NCI-H2196 treated with DMSO at 0.1 percent for 48 hours (cell line): ENCODE data around the gene JARID2.
A peak's percentile ranks its signal among the peaks of the same experiment; 100 is the strongest.

Source experiments
- DNase-seq: peaks from one replicate; lab custom pipeline; 2025; ENCODE audit not compliant: unreplicated experiment; lab: John Stamatoyannopoulos, UW

The JARID2 gene

DNA sequence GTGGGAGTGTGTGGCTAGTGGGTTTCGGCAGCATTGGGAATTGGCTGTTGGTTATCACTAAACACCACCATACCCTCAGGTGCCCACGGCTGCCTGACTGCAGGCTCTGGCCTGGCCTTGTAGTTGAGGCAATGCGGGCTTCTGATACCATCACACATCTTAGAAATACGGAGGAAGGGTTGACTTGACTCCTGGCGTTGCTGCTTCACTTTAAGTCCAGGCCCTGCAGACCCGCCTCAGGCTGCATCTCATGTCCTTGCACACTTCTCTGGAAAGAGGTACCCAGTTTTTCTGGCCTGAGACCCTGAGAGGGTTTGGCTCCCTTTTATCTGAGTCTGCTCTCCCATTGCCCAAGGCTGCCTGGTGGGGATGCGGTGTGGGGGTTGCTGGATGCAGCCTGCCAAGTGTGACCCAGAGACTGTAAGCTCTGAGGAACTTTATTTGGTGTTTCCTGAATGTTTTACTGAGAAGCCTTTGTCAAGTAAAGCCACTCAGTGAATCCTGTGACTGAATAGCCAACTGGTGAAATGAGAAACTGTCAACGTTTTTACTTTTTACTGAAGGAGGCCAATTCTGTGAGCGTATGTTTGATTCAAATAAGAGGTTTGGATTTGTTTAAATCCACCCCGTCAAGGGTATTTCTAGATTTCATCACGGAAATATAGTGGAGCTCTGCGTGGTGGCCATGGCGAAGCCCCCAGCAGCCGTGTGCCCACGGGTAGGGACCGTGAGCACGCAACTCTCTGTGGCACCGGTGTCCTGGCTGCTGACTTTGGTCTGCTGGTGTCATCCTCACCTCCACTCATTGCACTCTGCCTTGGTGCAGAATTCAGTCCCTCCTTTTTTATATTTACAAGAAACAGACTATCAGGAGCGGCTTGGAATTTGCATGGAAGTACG, 256.8 kb downstream of the JARID2 start:
- no peak for DNase-seq

DNA sequence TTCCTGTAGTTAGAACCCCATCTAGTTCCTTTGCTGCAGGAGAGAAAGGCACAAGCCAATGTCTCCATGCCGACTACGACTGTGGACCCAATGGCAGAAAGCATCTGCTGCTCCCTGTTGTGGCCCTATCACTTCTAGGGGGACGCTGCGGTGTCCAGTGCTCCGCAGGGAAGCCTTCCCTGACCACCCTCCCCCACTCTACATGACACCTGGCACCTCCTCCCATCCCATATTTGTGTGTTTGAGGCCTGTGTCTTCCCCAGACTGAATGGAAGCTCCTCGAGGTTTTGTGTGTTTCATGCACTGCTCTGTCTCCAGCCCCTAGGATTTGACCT, 257.4 kb downstream of the JARID2 start:
- no peak for DNase-seq

GRCh38 chr6:15504040-15504495, 258.2 kb downstream of the JARID2 start:
- DNase-seq, result no peak

- peak; percentile 91 for DNase-seq
Observed at GRCh38 chr6:15504581-15505350, 258.9 kb downstream of the JARID2 start.

DNA sequence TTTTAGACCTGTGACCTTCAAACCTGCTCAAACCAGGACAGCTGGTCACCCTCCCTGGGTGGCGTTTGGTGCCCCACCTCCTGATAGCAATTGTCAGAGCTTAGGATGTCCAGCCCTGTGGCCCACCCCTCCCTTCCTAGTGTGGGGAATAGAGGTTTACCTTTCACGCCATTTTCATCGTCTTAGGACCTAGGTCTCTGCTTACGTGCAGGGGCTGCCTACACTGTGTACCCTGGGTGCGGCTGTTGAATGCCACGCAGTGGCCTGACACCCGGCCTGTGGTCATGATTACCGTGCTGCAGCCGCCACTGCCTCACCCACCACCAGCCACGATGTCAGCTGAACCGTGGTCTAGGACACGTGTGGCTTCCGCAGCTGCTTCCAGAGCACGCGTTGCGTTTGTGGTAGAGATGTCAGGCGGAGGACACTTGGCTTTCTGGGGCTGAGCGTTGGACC, 259.6 kb downstream of the JARID2 start:
- no peak for DNase-seq

DNA sequence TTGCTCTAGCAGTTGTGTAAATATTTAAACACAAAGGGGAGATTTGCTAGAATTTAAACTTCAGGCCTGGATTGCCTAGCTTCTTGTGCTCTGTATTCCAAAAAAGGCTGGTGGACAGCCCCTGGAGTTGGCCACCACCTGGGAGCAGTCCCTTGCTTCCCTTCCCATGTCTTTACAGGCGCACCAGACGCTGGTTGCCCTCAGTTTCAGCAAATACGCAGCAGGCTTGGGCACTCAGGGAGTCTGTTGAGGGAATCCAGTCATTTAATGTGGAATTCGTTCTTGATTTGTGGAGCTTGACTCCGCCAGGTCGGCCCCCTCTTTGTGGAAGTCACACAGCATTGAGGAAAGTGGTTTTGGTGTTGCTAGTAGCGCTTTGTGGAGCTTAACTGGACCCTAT, 260.2 kb downstream of the JARID2 start:
- DNase-seq, result no peak

DNA sequence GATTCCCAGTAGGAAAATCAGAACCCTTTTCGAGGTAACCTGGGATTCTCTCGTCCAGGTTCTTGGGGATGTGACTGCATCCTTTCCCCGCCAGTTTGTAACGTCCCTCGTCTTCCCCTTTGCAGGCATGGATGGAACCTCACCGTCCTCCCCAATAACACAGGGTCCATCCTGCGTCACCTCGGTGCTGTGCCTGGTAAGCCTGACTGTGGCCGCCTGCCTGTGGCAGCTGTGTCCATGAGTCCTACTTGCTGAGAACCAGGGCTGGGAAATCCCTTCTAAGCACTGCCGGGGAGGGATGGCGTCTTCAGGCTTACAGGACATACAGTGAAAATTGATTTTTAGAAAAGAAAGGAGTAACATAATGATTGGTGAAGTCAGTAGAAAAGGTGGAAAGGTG, 261.4 kb downstream of the JARID2 start:
- no peak for DNase-seq

- DNase-seq, result no peak
Observed at GRCh38 chr6:15507746-15508145, 261.9 kb downstream of the JARID2 start.

DNA sequence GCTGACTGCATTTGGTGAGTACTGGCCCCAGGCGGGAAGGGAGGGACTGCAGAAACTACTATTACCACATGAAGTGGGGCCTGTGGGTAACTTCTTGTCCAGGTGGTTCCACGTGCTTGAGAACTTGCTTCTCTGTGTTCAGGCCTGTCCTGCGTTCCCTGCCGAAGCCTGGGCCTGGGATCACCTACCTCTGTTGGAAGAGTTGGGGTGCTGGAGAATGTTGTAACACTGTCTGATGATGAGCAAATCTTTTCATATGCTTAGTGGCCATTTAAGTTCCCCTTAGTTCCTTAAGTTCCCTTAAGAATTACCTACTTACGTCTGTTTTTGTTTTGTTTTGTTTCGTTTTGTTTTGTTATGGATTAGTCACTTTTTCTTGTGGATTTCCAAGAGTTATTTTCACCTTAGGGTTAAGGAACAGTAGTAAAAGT, 262.6 kb downstream of the JARID2 start:
- DNase-seq, result no peak

DNA sequence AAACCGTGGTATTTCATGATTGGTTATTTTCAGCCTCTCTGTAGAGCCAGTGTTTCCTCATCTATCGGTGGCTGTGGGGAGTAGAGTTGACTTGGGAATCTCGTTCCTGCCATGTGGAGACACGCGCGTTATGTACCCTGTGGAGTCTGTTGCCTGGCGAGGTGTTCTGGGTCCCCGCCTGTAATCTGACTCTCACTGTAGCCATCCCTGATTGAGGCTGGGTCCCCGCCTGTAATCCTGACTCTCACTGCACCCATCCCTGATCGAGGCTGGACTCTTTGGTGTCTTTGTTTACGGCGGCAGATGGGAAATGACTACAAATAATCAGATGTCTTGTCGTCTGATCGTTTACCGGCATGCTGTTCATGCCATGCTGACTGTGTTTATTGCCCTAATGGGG, 263.1 kb downstream of the JARID2 start:
- DNase-seq, result no peak

DNA sequence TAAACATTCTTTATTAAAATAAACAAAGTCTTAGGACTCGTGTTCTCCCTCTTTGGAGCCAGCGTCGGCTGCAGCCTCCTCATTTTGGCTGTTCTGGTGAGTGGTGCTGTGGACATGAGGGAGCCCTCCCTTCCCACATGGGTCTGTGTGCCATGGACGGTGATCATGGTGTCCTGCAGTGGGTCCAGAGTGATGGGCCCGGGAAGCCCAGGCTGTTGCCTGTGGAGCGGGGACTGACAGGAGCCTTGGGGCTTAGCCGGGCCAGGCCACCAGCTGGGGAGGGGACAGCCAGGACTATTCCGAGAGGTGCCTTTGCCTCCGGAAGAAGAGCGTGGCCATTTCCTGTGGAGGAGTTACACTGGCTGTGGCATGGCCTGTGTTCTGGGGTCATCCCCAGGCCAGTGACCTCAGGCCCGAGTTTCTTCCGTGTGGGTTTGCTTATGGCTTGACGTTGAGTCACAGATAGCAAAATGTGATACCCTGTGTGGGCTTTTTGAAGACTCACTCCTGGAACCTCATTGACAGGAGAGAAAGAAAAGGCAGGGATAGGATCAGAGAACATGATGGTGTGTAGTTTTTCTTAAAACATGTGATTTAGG, 263.6 kb downstream of the JARID2 start:
- no peak for DNase-seq

GRCh38 chr6:15510121-15510520, 264.3 kb downstream of the JARID2 start:
- no peak for DNase-seq

DNA sequence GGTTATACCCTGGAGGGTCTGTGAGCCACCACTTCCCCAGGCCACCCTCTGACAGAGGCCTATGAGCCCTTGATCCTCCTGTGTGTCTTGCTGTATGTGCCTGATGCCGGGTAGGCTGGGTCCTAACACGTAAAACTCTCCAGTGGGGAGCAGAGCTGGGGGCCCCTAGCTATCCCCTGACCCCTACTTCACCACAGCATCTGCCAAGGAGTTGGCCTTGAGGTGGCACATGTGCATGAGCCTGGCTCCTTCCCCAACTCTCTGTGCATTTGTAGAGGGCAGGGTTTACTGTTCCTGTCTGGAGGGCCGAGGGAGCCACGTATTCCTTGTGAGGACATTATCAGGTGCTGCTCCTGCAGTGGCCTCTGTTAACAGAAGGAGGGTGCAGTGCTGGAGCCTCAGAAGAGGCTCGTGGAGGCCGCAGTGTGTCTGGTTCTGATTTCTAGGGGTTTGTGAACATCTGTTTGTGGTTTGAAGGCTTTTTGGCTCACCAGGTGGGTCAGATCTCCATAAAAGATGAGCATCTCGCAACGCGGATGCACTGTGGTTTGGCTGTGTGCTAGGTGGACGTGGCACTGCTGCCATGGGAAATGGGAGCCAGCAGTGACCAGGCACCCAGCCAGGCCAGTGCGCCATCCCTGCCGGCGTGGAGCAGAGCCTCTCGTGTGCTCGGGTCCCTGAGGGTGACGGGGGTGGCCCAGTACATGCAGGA, 264.8 kb downstream of the JARID2 start:
- DNase-seq, result no peak

DNA sequence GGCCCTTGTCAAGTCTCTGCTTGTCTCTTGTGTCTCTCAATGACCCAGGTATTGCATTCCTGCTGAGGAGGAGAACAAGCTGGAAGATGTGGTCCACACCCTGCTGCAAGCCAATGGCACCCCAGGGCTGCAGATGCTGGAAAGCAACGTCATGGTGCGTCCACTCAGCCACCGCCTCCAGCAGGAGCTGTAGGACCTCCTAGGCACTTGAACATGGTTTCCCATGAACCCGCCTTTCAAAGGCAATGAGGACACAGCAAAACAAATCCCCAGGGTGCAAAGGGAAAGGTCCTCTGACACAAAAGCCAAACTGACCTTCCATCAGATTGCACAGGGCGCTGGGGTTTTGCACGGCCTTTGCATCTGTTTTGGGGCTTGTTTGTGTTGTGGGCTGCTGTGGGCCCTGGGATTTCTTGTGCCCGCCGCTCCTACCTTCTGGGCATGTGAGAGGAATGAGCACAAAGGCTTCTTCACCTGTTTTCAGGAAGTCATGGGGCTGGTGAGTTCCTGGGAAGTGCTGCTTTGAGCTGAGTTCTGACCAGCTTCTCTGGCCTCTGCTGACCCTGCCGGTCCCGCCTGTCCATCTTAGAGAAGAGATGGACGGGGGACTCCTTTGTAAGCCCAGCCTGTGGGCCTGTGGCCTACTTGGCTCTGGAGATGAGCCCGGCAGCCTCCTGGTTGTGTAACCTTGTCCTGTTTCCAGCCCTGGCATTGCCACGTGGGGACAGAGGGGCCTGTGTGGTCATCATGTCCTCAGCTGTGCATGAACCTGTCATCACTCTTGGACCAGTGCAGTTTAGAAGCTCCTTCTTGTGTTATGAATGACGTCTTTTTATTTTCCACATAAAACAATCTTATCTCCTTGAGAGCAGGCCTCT, 265.6 kb downstream of the JARID2 start:
- no peak for DNase-seq

- DNase-seq, result no peak
Observed at GRCh38 chr6:15512126-15512525, 266.3 kb downstream of the JARID2 start.

- DNase-seq, result no peak
Observed at GRCh38 chr6:15512721-15513120, 266.9 kb downstream of the JARID2 start.

GRCh38 chr6:15513131-15513771, 267.4 kb downstream of the JARID2 start:
- no peak for DNase-seq

DNA sequence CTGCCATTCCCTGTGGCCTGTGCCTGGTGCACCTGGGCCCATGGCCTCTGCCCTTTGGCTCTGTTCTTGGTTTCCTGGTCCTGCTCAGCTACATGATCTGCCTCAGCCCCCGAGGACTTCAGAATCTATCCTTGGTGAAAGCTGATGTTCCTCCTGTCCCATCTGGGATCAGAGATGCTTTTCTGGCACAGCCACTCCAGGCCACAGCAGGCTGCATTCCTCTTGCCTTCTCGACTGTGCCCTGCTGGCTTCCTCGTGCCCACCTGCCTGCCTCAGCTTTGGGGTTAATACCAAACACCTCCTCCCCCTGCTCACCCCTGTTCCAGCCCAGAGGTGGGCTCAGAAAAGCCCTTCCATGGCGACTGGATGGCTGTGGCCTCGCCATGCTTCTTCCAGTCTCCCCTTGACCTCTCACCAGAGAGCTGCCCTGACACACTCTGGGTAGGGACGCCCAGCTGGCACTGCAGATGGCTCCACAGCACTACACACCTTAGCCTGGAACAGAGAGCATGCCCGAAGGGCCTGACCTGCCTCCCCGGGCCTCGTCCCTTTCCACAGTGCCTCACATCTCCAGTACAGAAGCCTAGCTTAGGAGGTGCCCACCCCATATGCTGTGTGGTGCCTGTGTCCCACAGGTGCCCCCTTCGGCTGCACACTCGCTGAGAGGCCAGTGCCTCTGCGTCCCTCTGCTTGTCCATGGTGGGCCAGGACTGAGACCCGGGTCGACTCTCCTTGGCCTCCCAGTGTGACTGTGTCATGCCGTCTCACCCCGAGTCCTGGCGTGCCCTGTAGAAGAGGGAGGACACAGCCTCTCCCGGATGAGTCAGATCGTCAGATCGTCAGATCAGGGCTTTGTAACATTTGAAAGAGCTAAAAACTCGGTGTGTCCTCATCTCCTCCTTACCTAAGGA, 268.2 kb downstream of the JARID2 start:
- no peak for DNase-seq

GRCh38 chr6:15515226-15515625, 269.4 kb downstream of the JARID2 start:
- no peak for DNase-seq
